PC-3 (cell line): ENCODE data around the gene PRR30. TPM values are rescaled to one million over a fixed set of nuclear protein-coding genes. Genes with fewer than 3 reads are reported as not detected.

Source experiments
- ATAC-seq: fragments of 200-7000 bp; cut with Tn5 transposase; 2 replicates; pipeline ENCODE4 v1.9.1; 2020; ENCODE audit warnings: mild to moderate bottlenecking, moderate library complexity
- BruUV-seq: library from RNA; stranded (reverse); fragments of 400-500 nt; replicated peaks from 2 replicates; lab custom pipeline; 2021; lab: Mats Ljungman, UMichigan
- CTCF ChIA-PET: fragments of 300-600 bp; sonication (Branson Sonifier 250); formaldehyde crosslinking; loops from one replicate; lab custom pipeline; 2022; ENCODE audit warnings: antibody characterized with exemption; lab: Charles Lee
- POLR2A ChIA-PET: fragments of 300-600 bp; sonication (Branson Sonifier 250); formaldehyde crosslinking; loops from one replicate; lab custom pipeline; 2022; ENCODE audit warnings: antibody characterized with exemption; ENCODE audit not compliant: unreplicated experiment; lab: Charles Lee
- DNase-seq: peaks from one replicate; pipeline ENCODE4 v3.0.0-alpha.2; 2015
- H2AFZ ChIP-seq: fragments of 300-600 bp; sonication (generic); 2 replicates; pipeline ENCODE4 v1.6.0; 2016; ENCODE audit warnings: antibody characterized with exemption, low read length
- H3F3A ChIP-seq: fragments of 300-600 bp; sonication (generic); one replicate; pipeline ENCODE4 v1.6.0; 2017; ENCODE audit warnings: antibody characterized with exemption, low read length, control low read depth, mild to moderate bottlenecking; ENCODE audit not compliant: unreplicated experiment
- H3K27ac ChIP-seq: fragments of 300-600 bp; sonication (generic); 2 replicates; pipeline ENCODE4 v1.5.1; 2016; ENCODE audit warnings: mild to moderate bottlenecking, low read length
- H3K27me3 ChIP-seq: fragments of 300-600 bp; sonication (generic); 2 replicates; pipeline ENCODE4 v1.6.1; 2016; ENCODE audit warnings: low read length, mixed read lengths
- H3K36me3 ChIP-seq: fragments of 300-600 bp; sonication (generic); 2 replicates; pipeline ENCODE4 v1.6.1; 2016; ENCODE audit warnings: low read depth, mixed run types, low read length, mixed read lengths
- H3K4me1 ChIP-seq: fragments of 300-600 bp; sonication (generic); 2 replicates; pipeline ENCODE4 v1.5.1; 2016; ENCODE audit warnings: low read length; ENCODE audit not compliant: insufficient read depth
- H3K4me2 ChIP-seq: fragments of 300-600 bp; sonication (generic); 2 replicates; pipeline ENCODE4 v1.6.0; 2016; ENCODE audit warnings: low read length
- H3K4me3 ChIP-seq: fragments of 300-600 bp; sonication (generic); 2 replicates; pipeline ENCODE4 v1.5.1; 2016; ENCODE audit warnings: mild to moderate bottlenecking, low read length, mixed read lengths
- H3K79me2 ChIP-seq: fragments of 300-600 bp; sonication (generic); 2 replicates; pipeline ENCODE4 v1.6.1; 2017; ENCODE audit warnings: low read length, mixed read lengths
- H3K9ac ChIP-seq: fragments of 300-600 bp; sonication (generic); 2 replicates; pipeline ENCODE4 v1.6.0; 2016; ENCODE audit warnings: mild to moderate bottlenecking, low read length
- H3K9me2 ChIP-seq: fragments of 300-600 bp; sonication (generic); replicated peaks from 2 replicates; pipeline ENCODE4 v1.6.1; 2016; ENCODE audit warnings: mixed run types, low read length, mixed read lengths
- H3K9me3 ChIP-seq: fragments of 300-600 bp; sonication (generic); 2 replicates; pipeline ENCODE4 v1.6.1; 2016; ENCODE audit warnings: low read length, mixed read lengths
- H4K20me1 ChIP-seq: fragments of 300-600 bp; sonication (generic); 2 replicates; pipeline ENCODE4 v1.6.1; 2016; ENCODE audit warnings: low read length, mixed read lengths
- CTCF ChIP-seq: fragments of 300-600 bp; sonication (generic); conservative IDR thresholded peaks from 2 replicates; pipeline ENCODE4 v1.5.1; 2017; ENCODE audit warnings: antibody characterized with exemption, low read depth, mild to moderate bottlenecking, low read length
- EZH2 ChIP-seq: fragments of 300-600 bp; sonication (generic); IDR thresholded peaks from one replicate; pipeline ENCODE4 v1.6.1; 2017; ENCODE audit warnings: antibody characterized with exemption, mild to moderate bottlenecking, low read length; ENCODE audit not compliant: unreplicated experiment
- EZH2phosphoT487 ChIP-seq: fragments of 300-600 bp; sonication (generic); IDR thresholded peaks from 2 replicates; pipeline ENCODE4 v1.6.1; 2018; ENCODE audit warnings: mild to moderate bottlenecking, antibody characterized with exemption, low read length, borderline replicate concordance
- intact Hi-C: fragments of 100-400 bp; cut with micrococcal nuclease; formaldehyde crosslinking; loops from 2 replicates; pipeline ENCODE4 v1.9.0; 2023
- total RNA-seq: library from RNA; depleted of rRNA; stranded (reverse); fragments of >200 nt; gene quantifications from 2 replicates; pipeline ENCODE4 v1.2.3, GENCODE V29; 2014

The PRR30 gene
- total RNA-seq, 1 experiment from 2014 or later: not detected

GRCh38 chr2:27127883-27128667, 11.1 kb downstream of the PRR30 start:
- ChIA-PET CTCF (no interaction called here), POLR2A (no interaction called here)
- TF ChIP-seq EZH2phosphoT487 (no peak), CTCF (no peak), EZH2 (no peak)
- Histone ChIP-seq H3K36me3 (peaks cover 12% of the 10 kb centered on the region), H3K27ac (no peak overlapping the region), H3F3A (no peaks in the 10 kb centered on the region), H3K9me2 (no peaks in the 10 kb centered on the region), H2AFZ (no peak overlapping the region), H3K27me3 (no peaks in the 10 kb centered on the region), H3K9ac (no peak overlapping the region), H3K79me2 (peaks cover 8% of the 10 kb centered on the region), H4K20me1 (peaks cover 4% of the 10 kb centered on the region; the same call in 1 of the 2 replicates), H3K4me1 (peaks cover 4% of the 10 kb centered on the region), H3K4me2 (no peak overlapping the region), H3K4me3 (no peak overlapping the region), H3K9me3 (no peaks in the 10 kb centered on the region)
- ATAC-seq: no peak
- BruUV-seq: no TSS peak
- intact Hi-C loops: no loop called here
- DNase-seq: no peak

- Histone ChIP-seq H2AFZ (no peak overlapping the region), H3K36me3 (peaks cover 5% of the 10 kb centered on the region), H3K27me3 (no peaks in the 10 kb centered on the region), H3K4me3 (no peak overlapping the region), H3K9me2 (no peaks in the 10 kb centered on the region), H3K4me1 (no peaks in the 10 kb centered on the region), H3F3A (no peaks in the 10 kb centered on the region), H3K27ac (no peak overlapping the region), H3K4me2 (no peak overlapping the region), H3K9ac (no peak overlapping the region), H3K9me3 (no peaks in the 10 kb centered on the region), H4K20me1 (no peaks in the 10 kb centered on the region), H3K79me2 (no peaks in the 10 kb centered on the region)
- no TSS peak for BruUV-seq
- intact Hi-C loops: no loop called here
- ChIA-PET CTCF (no interaction called here), POLR2A (no interaction called here)
- no peak for ATAC-seq
- TF ChIP-seq CTCF: no peak
- no peak for TF ChIP-seq EZH2
- TF ChIP-seq EZH2phosphoT487: no peak
- no peak for DNase-seq
Measured at GRCh38 chr2:27126252-27126710, 12.9 kb downstream of the PRR30 start.

GRCh38 chr2:27125104-27125503, 14.1 kb downstream of the PRR30 start:
- DNase-seq (no peak), ATAC-seq (no peak)
- Histone ChIP-seq H3K4me2 (no peak overlapping the region), H2AFZ (no peak overlapping the region), H3K27me3 (no peaks in the 10 kb centered on the region), H3K4me3 (no peak overlapping the region), H3F3A (no peaks in the 10 kb centered on the region), H3K4me1 (no peaks in the 10 kb centered on the region), H3K27ac (no peak overlapping the region), H4K20me1 (no peaks in the 10 kb centered on the region), H3K79me2 (no peaks in the 10 kb centered on the region), H3K9me2 (no peaks in the 10 kb centered on the region), H3K9me3 (no peaks in the 10 kb centered on the region), H3K9ac (no peak overlapping the region), H3K36me3 (no peaks in the 10 kb centered on the region)
- ChIA-PET CTCF (no interaction called here), POLR2A (no interaction called here)
- BruUV-seq: no TSS peak
- intact Hi-C loops: no loop called here
- TF ChIP-seq CTCF (no peak), EZH2 (no peak), EZH2phosphoT487 (no peak)
